Embryonic facial prominence (tissue), 1 donor: ENCODE results near the gene PLD2.

Source experiments
- DNase-seq: peaks from one replicate; pipeline ENCODE4 v3.0.0-alpha.2; 2016; ENCODE audit errors: extremely low spot score

The PLD2 gene

GRCh38 chr17:4806777-4807604 is at the start of gene PLD2:
TSS of gene PLD2 (plus strand) at chr17:4807152. CDS start at chr17:4807773, 621 bp downstream.
- DNase-seq = peak; percentile 70

- DNase-seq = no peak
Measured at GRCh38 chr17:4759776-4760236, 47.1 kb upstream of the PLD2 start.

- no peak for DNase-seq
Measured at GRCh38 chr17:4764595-4764994, 42.4 kb upstream of the PLD2 start.

- DNase-seq = no peak
Measured at GRCh38 chr17:4766201-4766600, 40.8 kb upstream of the PLD2 start.

DNA sequence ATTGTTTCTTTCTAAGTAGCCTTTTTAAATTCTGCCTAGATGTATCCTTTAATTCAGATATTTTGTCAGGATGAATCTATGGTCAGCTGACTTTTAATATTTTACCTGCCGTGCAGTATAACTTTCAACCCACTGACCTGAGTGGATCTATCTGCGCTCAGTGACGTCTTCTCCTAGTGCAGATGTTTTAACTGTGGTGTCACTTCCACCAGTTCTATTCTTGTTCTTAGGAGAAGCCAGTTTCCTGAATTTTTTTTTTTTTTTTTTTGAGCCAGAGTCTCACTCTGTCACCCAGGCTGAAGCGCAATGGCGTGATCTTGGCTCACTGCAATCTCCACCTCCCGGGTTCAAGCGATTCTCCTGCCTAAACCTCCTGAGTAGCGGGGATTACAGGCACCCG is 40.2 kb upstream of the PLD2 start:
- no peak for DNase-seq

- no peak for DNase-seq
Measured at GRCh38 chr17:4768298-4768697, 38.7 kb upstream of the PLD2 start.

DNA sequence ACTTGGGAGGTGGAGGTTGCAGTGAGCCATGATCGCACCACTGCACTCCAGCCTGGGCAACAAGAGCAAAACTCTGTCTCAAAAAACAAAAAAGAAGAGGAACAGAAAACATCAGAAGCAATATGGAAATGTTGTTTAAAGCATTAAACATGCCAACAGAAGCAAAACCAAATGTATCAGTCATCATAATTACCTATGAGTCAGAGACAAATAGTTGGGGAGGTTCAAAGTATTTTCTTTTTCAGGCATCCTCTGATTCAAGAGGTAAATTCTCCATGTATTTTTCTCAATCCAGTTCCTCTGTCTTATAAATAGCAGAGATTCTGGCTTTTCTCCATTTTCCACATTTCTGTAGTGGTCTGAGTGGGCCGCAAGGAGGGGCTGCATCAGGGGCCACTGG is 37.3 kb upstream of the PLD2 start:
- DNase-seq = no peak

DNA sequence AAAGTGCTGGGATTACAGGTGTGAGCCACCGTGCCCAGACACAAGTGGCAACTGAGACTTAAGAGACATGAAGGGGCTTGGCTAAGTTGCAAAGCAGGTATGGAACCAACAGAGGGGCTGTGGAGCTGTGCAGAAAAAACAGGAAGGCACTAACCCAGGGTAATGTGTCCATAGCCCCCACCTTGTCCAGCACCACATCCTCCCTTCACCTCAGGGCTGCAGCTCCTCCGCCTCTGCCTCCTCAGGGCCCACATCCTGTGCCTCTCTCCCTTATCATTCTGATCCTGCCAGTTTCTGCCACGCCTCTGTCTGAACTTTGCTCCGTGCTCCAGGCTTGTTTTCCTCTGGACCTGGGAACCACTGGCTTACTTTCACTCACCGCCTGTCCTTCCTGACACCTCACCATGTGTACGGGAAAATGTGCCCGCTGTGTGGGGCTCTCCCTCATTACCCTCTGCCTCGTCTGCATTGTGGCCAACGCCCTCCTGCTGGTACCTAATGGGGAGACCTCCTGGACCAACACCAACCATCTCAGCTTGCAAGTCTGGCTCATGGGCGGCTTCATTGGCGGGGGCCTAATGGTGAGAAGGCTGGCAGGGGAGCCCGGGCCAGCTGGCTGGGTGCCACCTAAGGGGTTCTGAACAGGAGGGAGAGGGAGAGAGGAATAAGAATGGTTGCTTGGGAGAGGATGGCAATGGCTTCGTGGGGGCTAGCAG is 35.3 kb upstream of the PLD2 start, which contains the start of gene TM4SF5:
Gene TM4SF5, plus strand, starts transcription at position 368 of the 716 bp plus-strand sequence. Its CDS starts 37 bp downstream, at position 405.
- DNase-seq = no peak

DNA sequence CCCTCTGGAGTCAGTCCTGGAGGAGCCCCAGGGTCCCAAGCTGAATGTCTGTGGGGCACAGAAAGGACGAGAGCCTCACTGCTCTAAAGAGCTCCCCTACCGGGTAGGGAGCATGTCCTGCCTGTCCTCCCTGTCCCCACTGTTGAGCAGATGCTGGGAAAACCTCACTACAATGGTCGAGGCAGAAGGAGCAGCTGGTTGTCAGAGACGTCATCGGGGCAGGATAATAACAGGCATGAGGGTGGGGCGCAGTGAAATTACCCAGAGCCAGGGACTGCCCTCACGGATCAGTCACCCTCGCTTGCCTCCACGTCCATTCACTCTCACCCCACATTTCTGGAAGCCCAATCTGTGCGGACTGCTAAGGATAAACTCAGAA is 34.7 kb upstream of the PLD2 start:
- no peak for DNase-seq

- DNase-seq = no peak
Measured at GRCh38 chr17:4777969-4778760, 28.8 kb upstream of the PLD2 start.

GRCh38 chr17:4780325-4780955 is 26.5 kb upstream of the PLD2 start:
- no peak for DNase-seq

DNA sequence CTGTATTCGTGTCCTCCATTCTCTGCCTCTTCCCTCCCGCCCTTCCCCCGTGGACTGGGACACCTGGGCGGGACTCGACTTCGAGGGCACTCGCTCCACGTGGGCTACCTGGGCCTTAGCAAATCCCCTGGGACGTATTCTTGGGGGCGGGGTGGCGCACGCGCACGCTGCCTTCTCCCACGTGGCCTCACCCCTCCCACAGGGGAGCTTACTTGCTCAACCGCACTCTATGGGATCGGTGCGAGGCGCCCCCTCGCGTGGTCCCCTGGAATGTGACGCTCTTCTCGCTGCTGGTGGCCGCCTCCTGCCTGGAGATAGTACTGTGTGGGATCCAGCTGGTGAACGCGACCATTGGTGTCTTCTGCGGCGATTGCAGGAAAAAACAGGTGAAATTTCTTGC is 24.3 kb upstream of the PLD2 start:
- no peak for DNase-seq

GRCh38 chr17:4785311-4786105 is 21.4 kb upstream of the PLD2 start:
- no peak for DNase-seq

GRCh38 chr17:4786106-4786511 is 20.8 kb upstream of the PLD2 start, which contains the start of gene VMO1:
TSS of gene VMO1 (minus strand) at chr17:4786364. CDS start at chr17:4786352, 12 bp downstream.
- no peak for DNase-seq

- no peak for DNase-seq
Measured at GRCh38 chr17:4786516-4786915, 20.4 kb upstream of the PLD2 start.

GRCh38 chr17:4788159-4788806 is 18.7 kb upstream of the PLD2 start:
- no peak for DNase-seq

DNA sequence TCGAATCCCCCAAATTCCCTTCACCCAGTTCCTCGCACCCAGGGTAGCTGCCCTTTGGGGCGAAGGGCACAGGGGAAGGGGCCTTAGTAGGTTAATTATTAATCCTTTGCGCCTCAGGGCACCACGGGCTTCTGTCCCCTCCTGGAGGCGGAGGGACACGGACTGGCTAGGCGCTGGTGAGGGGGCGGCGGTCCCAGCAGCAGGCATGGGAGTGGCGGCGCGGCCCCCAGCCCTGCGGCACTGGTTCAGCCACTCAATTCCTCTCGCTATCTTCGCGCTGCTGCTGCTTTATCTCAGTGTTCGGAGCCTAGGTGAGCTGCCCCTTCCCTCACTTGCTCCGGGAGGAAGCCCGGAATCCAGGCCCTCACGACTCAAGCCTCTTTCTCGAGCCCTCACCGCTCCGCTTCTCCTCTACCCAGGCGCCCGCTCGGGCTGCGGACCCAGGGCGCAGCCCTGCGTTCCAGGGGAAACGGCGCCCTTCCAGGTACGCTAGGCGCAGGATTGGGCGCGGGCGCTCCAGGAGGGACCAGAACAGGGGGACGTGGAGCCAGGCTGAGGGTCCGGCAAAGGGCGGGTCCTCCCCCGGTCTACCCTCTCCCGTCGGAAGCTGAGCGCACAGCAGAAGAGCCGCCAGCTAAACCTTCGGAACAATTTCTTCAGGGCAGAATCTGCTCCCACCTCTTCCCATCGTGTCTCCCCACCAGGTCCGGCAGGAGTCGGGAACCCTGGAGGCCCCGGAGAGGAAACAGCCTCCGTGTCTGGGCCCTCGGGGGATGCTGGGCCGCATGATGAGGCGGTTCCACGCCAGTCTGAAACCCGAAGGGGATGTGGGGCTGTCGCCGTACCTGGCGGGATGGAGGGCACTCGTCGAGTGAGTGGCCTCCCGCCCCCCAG is 17.9 kb upstream of the PLD2 start, which contains the start of gene GLTPD2:
Gene GLTPD2, plus strand, starts transcription at position 158 of the 894 bp plus-strand sequence. Its CDS starts 48 bp downstream, at position 206.
- DNase-seq = no peak

DNA sequence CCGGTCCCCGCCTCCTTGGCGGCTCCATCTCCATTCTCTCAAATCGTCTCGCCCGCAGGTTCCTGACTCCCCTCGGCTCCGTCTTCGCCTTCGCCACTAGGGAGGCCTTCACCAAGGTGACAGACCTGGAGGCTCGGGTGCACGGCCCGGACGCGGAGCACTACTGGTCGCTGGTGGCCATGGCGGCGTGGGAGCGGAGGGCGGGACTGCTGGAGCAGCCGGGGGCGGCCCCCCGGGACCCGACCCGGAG is 17.3 kb upstream of the PLD2 start:
- no peak for DNase-seq
